ENCODE results near the gene AP1M1. TPM values are rescaled to one million over a fixed set of nuclear protein-coding genes. Genes with fewer than 3 reads are reported as not detected.
A peak's percentile ranks its signal among the peaks of the same experiment; 100 is the strongest.
"Not testable (repeated sequence)": the region's sequence is repeated elsewhere in the genome, so short reads cannot be mapped to it uniquely, and the experiment has no call there.

Gene AP1M1
- polyA plus RNA-seq, 1 experiment: 42.5 TPM

- H3K27me3 ChIP-seq (ENCODE audit: control insufficient read depth, insufficient read depth, low read length): peaks cover 2% of the 10 kb centered on the region
- H3K9me3 ChIP-seq (ENCODE audit: control insufficient read depth, insufficient read depth, low read length): peaks cover 4% of the 10 kb centered on the region; the same call in 1 of the 2 replicates
- TF ChIP-seq CTCF (IDR thresholded peaks at IDR 0.05; ENCODE audit: low read depth, low read length): no peak
- ChIA-PET CTCF (no interaction called here), POLR2A (no interaction called here)
- H3K4me3 ChIP-seq (ENCODE audit: low read depth, low read length): no peak overlapping the region
- no peak for DNase-seq (ENCODE audit: low read depth, low spot score)
- no peak overlapping the region for H3K27ac ChIP-seq (ENCODE audit: low read depth, low read length)
Observed at GRCh38 chr19:16168465-16169081, 29.1 kb upstream of the AP1M1 start.

GRCh38 chr19:16170134-16170533, 27.6 kb upstream of the AP1M1 start:
- H3K27ac ChIP-seq (ENCODE audit: low read depth, low read length): no peak overlapping the region
- no peak for TF ChIP-seq CTCF (IDR thresholded peaks at IDR 0.05; ENCODE audit: low read depth, low read length)
- peaks cover 2% of the 10 kb centered on the region for H3K27me3 ChIP-seq (ENCODE audit: control insufficient read depth, insufficient read depth, low read length)
- POLR2A ChIA-PET: no interaction called here
- no peak for DNase-seq (ENCODE audit: low read depth, low spot score)
- no peak overlapping the region for H3K4me3 ChIP-seq (ENCODE audit: low read depth, low read length)
- H3K9me3 ChIP-seq (ENCODE audit: control insufficient read depth, insufficient read depth, low read length): peaks cover 7% of the 10 kb centered on the region; the same call in 1 of the 2 replicates
- CTCF ChIA-PET: no interaction called here

GRCh38 chr19:16175954-16176353, 21.8 kb upstream of the AP1M1 start:
- no peak for DNase-seq (ENCODE audit: low read depth, low spot score)
- no peak overlapping the region for H3K4me3 ChIP-seq (ENCODE audit: low read depth, low read length)
- POLR2A ChIA-PET: no interaction called here
- H3K27ac ChIP-seq (ENCODE audit: low read depth, low read length): no peak overlapping the region
- H3K9me3 ChIP-seq (ENCODE audit: control insufficient read depth, insufficient read depth, low read length): peaks cover 10% of the 10 kb centered on the region; the same call in 1 of the 2 replicates
- peaks cover 2% of the 10 kb centered on the region for H3K27me3 ChIP-seq (ENCODE audit: control insufficient read depth, insufficient read depth, low read length)
- TF ChIP-seq CTCF (IDR thresholded peaks at IDR 0.05; ENCODE audit: low read depth, low read length): no peak
- CTCF ChIA-PET: no interaction called here

- DNase-seq (ENCODE audit: low read depth, low spot score); POLR2A ChIA-PET; H3K27ac ChIP-seq (ENCODE audit: low read depth, low read length); H3K27me3 ChIP-seq (ENCODE audit: control insufficient read depth, insufficient read depth, low read length); H3K4me3 ChIP-seq (ENCODE audit: low read depth, low read length): not testable (repeated sequence)
- CTCF ChIA-PET: interaction anchor here (0.6 kb wide), 1 partner anchor 137 kb away, joined by 4 read pairs; no protein-coding TSS in a partner anchor
- H3K9me3 ChIP-seq (ENCODE audit: control insufficient read depth, insufficient read depth, low read length): peaks cover 10% of the 10 kb centered on the region; the same call in 1 of the 2 replicates
Observed at GRCh38 chr19:16178866-16179265, 18.8 kb upstream of the AP1M1 start.

- CTCF ChIA-PET: interaction anchor here (0.7 to 3.3 kb wide), 7 partner anchors 36 to 202 kb away, joined by 3 to 39 read pairs (median 7); no protein-coding TSS in a partner anchor
- no peaks in the 10 kb centered on the region for H3K27me3 ChIP-seq (ENCODE audit: control insufficient read depth, insufficient read depth, low read length)
- H3K4me3 ChIP-seq (ENCODE audit: low read depth, low read length): no peak overlapping the region
- no peak for TF ChIP-seq CTCF (IDR thresholded peaks at IDR 0.05; ENCODE audit: low read depth, low read length)
- peak overlapping the region; percentile 11 for H3K27ac ChIP-seq (ENCODE audit: low read depth, low read length)
- H3K9me3 ChIP-seq (ENCODE audit: control insufficient read depth, insufficient read depth, low read length): peaks cover 2% of the 10 kb centered on the region; the same call in 1 of the 2 replicates
- DNase-seq (ENCODE audit: low read depth, low spot score): no peak
- POLR2A ChIA-PET: interaction anchor here (0.6 kb wide), 1 partner anchor 864 kb away, joined by 3 read pairs; no protein-coding TSS in a partner anchor
Observed at GRCh38 chr19:16180611-16181010, 17.1 kb upstream of the AP1M1 start.
